Measurements from ENCODE around the gene WSCD2. TPM values are rescaled to one million over a fixed set of nuclear protein-coding genes. Genes with fewer than 3 reads are reported as not detected.

WSCD2 gene
- total RNA-seq, 4 donors from 2014 or later: under 0.01 to 1.5 (median 0.49) TPM; not detected in 1

DNA sequence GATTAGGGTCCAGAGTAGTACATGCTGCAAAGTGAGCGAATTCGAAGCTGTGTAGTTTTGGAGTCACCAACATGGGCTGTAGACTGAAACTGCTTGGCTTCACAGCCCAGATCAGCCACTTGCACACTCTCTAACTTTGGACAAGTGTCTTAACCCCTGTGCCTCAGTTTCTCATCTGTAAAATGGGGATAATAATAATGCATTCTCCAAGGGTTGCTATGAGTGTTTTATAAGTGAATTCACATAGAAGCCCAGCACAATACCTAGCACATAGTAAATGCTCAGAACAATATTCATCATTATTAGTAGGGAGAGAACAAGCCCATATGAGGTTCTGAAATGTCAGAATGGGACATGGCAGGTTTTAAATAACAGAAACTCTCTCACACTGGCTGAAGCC lies 10.4 kb downstream of the WSCD2 start:
- TF ChIP-seq, protein P1, sequence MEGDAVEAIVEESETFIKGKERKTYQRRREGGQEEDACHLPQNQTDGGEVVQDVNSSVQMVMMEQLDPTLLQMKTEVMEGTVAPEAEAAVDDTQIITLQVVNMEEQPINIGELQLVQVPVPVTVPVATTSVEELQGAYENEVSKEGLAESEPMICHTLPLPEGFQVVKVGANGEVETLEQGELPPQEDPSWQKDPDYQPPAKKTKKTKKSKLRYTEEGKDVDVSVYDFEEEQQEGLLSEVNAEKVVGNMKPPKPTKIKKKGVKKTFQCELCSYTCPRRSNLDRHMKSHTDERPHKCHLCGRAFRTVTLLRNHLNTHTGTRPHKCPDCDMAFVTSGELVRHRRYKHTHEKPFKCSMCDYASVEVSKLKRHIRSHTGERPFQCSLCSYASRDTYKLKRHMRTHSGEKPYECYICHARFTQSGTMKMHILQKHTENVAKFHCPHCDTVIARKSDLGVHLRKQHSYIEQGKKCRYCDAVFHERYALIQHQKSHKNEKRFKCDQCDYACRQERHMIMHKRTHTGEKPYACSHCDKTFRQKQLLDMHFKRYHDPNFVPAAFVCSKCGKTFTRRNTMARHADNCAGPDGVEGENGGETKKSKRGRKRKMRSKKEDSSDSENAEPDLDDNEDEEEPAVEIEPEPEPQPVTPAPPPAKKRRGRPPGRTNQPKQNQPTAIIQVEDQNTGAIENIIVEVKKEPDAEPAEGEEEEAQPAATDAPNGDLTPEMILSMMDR (IDR thresholded peaks at IDR 0.05; ENCODE audit: low read depth): no peak

DNA sequence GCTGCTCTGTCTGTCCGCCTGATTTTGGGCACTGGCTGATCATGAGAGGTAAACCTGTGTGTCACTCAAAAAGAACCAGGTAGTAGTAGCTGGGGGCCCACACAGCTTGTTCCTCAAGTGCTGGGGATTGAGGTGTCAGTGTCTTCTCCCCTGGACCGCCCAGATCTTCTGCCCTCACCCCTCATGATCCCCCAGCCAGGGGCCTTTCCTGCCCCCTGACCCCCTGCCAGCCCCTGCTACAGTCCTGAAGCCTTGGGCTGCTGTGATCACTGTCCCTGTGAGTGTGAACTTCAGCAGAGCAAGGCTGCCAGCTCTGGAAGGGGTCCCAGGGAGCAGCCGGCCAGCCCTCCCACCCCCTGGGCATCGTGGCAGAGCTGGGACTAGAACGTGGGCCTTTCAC lies 11.4 kb downstream of the WSCD2 start:
- TF ChIP-seq, protein P1 (IDR thresholded peaks at IDR 0.05; ENCODE audit: low read depth): no peak

DNA sequence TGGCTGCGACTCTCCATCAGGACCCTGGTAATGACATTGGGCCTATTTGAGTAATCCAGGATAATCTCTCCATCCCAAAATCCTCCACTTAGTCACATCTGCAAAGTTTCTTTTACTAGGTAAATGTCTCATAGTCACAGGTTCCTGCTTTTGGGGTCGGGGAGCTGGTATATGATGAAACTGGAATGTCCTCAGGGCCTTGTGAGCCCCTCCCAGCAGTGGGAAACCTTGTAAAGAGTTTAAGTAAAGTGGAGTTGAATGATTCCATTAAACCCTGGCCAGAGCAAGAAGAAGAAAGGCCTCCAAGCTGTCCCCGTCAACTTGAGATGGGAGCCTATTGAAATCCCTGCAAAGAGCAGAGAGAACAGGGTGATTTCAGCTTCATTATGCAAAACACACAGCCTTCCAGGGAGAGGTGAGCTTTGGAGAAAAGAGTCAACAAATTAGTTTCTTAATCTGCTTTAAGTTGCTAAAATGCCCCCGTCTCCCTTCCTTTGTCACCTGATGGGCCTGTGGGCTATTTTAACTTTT lies 12.6 kb downstream of the WSCD2 start:
- TF ChIP-seq, protein P1 (IDR thresholded peaks at IDR 0.05; ENCODE audit: low read depth): no peak

DNA sequence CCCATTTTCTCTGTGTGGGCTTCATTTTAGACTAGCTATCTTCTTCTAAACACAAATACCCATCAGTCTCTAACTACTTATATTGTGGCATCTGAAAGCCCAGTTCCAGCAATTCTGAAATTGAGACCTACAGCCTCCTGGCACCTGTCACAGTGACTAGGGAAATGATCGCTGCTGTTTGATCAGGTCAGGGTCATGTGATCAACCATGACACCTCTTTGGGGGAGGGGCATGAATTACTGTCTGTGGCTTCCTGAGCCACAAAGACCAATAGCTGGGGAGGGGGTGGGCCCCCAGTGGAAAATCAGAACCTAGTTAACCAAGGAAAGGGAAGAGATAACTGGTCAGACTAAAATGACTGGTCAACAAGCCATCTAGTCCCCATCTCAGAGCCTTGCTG lies 14.1 kb downstream of the WSCD2 start:
- TF ChIP-seq, protein P1 (IDR thresholded peaks at IDR 0.05; ENCODE audit: low read depth): no peak

DNA sequence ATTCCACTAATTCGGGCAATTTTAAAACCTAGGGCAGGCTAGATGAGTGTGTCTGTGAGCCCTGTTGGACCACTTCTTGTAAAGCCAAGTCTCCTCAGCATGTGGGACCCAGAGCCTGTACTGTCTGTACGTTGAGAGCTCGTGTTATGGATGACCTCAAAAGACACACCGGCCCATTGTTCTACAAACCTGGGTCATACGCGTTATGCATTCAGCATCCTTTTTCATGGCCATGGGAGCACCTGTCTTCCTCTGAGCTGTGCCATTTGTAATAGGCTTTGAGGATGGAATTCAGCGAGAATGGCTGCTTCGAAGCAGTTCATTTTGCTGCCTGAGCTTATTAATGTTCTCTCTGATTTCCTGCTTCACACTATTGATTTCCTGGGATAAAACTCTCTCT lies 15.0 kb downstream of the WSCD2 start:
- TF ChIP-seq, protein P1 (IDR thresholded peaks at IDR 0.05; ENCODE audit: low read depth): no peak

DNA sequence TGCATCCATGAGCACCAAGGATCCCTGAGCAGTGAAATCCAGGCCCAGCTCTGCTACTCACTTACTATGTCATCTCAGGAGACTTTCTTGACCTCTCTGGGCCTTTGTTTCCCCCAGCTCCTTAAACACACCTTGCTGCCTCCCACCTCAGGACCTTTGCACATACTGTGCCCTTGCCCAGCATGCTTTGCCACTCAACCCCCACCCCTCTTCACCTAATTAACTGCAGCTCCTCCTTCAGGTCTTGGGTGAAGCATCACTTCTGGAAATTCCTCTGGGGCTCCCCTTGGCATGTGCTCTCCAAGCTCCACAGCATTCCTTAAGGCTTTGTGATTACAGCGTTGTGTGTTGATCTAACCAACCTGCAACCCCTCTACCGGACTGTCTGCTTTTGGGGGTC lies 15.9 kb downstream of the WSCD2 start:
- TF ChIP-seq, protein P1 (IDR thresholded peaks at IDR 0.05; ENCODE audit: low read depth): no peak

DNA sequence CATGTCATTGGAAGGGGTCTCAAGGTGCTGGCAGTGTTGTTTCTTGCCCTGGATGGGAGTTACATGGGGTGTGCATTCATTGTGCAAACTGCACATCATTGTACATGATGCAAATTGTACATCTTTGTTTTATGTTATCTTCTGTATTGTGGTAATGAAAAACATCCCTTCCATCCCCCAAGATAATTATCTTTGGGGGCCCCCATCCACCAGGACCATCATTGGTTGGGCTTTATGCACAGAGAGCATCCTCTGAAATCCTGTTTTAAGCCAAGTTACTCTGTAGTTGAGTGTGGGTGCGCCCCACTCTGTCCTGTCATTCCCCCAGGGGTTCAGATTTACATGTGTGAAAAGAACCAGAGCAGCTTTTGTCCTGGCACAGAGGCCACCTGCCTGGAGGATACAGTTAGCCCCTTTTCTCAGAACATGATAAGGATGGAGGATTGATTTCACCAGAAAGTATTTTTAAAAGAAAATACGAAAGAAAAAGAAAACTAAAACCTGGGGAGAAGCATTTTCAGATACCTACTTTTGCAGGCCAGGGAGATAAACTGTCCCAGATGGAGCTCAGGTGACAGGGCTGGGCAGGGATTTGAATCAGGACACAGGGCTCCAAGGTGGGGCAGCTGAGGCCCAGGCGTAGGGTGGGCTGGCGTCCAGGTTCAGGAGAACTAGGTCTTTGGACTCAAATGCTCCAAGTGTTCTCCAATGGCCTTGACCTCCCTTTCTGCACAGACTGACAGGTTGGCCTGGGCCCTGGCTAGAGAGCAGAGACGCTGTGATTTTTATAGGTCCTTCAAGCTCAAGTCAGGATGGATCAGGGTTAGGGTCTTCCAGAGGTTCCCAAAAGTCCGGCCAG lies 17.2 kb downstream of the WSCD2 start:
- TF ChIP-seq, protein P1 (IDR thresholded peaks at IDR 0.05; ENCODE audit: low read depth): no peak
